Mesothelial cell of epicardium (in vitro differentiated cells): ENCODE data around the gene MED12L. TPM values are rescaled to one million over a fixed set of nuclear protein-coding genes. Genes with fewer than 3 reads are reported as not detected.
"Not testable (repeated sequence)": the region's sequence is repeated elsewhere in the genome, so short reads cannot be mapped to it uniquely, and the experiment has no call there.

Experiments used
- DNase-seq, 2 experiments: peaks; one replicate each; pipeline ENCODE4 v3.0.0; 2021; ENCODE audit warnings: low spot score in 2 of 2; ENCODE audit not compliant: unreplicated experiment in 2 of 2
- H3K27ac Mint-ChIP-seq: 2 replicates; pipeline ENCODE4 v1.8.0; 2021; ENCODE audit warnings: mixed read lengths
- H3K27me3 Mint-ChIP-seq: 2 replicates; pipeline ENCODE4 v1.8.0; 2021; ENCODE audit warnings: low read depth, mixed read lengths
- H3K36me3 Mint-ChIP-seq: 2 replicates; pipeline ENCODE4 v1.8.0; 2021; ENCODE audit warnings: mixed read lengths
- H3K4me1 Mint-ChIP-seq: 2 replicates; pipeline ENCODE4 v1.8.0; 2021; ENCODE audit warnings: mixed read lengths
- H3K4me3 Mint-ChIP-seq: 2 replicates; pipeline ENCODE4 v1.8.0; 2021; ENCODE audit warnings: mild to moderate bottlenecking, moderate library complexity, mixed read lengths
- H3K9me3 Mint-ChIP-seq: 2 replicates; pipeline ENCODE4 v1.8.0; 2021; ENCODE audit warnings: mixed read lengths
- CTCF ChIP-seq: fragments of 200-600 bp; sonication (generic); IDR thresholded peaks from one replicate; pipeline ENCODE4 v1.5.0; 2021; ENCODE audit warnings: antibody characterized with exemption; ENCODE audit not compliant: unreplicated experiment
- total RNA-seq: library from RNA; stranded (reverse); gene quantifications from 3 replicates; pipeline ENCODE4 v1.2.1, GENCODE V29; 2021

MED12L gene
- total RNA-seq, 1 donor from 2014 or later = 13.8 TPM

- H3K4me1 Mint-ChIP-seq = peaks cover 32% of the 10 kb centered on the region
- no peak overlapping the region for H3K27ac Mint-ChIP-seq
- H3K27me3 Mint-ChIP-seq = no peaks in the 10 kb centered on the region
- H3K4me3 Mint-ChIP-seq = no peak overlapping the region
- H3K36me3 Mint-ChIP-seq = peaks cover 12% of the 10 kb centered on the region
- peaks cover 12% of the 10 kb centered on the region for H3K9me3 Mint-ChIP-seq
- no peak for TF ChIP-seq CTCF
- DNase-seq = no peak
These were observed 141.4 kb downstream of the MED12L start for GRCh38 chr3:151226825-151227224.

GRCh38 chr3:151227266-151227806 is 141.9 kb downstream of the MED12L start:
- no peak overlapping the region for H3K27ac Mint-ChIP-seq
- H3K9me3 Mint-ChIP-seq = peaks cover 7% of the 10 kb centered on the region
- H3K27me3 Mint-ChIP-seq = no peaks in the 10 kb centered on the region
- no peak for DNase-seq
- no peak for TF ChIP-seq CTCF
- peaks cover 32% of the 10 kb centered on the region for H3K4me1 Mint-ChIP-seq
- peaks cover 7% of the 10 kb centered on the region for H3K36me3 Mint-ChIP-seq
- H3K4me3 Mint-ChIP-seq = no peak overlapping the region

GRCh38 chr3:151227807-151228665 is 142.6 kb downstream of the MED12L start:
- Mint-ChIP-seq H3K27me3 (no peaks in the 10 kb centered on the region), H3K36me3 (no peaks in the 10 kb centered on the region), H3K27ac (peak overlapping the region; percentile 54), H3K9me3 (no peaks in the 10 kb centered on the region), H3K4me1 (peaks cover 32% of the 10 kb centered on the region), H3K4me3 (no peak overlapping the region)
- DNase-seq = peak; percentile 27 to 79
- TF ChIP-seq CTCF = peak; percentile 82

- no peak for DNase-seq
- peak overlapping the region; percentile 54 for H3K27ac Mint-ChIP-seq
- no peak for TF ChIP-seq CTCF
- H3K4me1 Mint-ChIP-seq = peaks cover 32% of the 10 kb centered on the region
- H3K4me3 Mint-ChIP-seq = no peak overlapping the region
- H3K27me3 Mint-ChIP-seq = no peaks in the 10 kb centered on the region
- peaks cover under 1% of the 10 kb centered on the region for H3K36me3 Mint-ChIP-seq
- H3K9me3 Mint-ChIP-seq = no peaks in the 10 kb centered on the region
These were observed 143.2 kb downstream of the MED12L start for GRCh38 chr3:151228666-151229040.

GRCh38 chr3:151230646-151231045 is 145.2 kb downstream of the MED12L start:
- no peak for DNase-seq
- no peak for TF ChIP-seq CTCF
- Mint-ChIP-seq H3K4me3 (no peak overlapping the region), H3K36me3 (peaks cover 2% of the 10 kb centered on the region), H3K9me3 (no peaks in the 10 kb centered on the region), H3K27me3 (no peaks in the 10 kb centered on the region), H3K4me1 (peaks cover 32% of the 10 kb centered on the region), H3K27ac (no peak overlapping the region)

- not testable (repeated sequence) for H3K27ac Mint-ChIP-seq, H3K36me3 Mint-ChIP-seq, H3K4me3 Mint-ChIP-seq, H3K27me3 Mint-ChIP-seq, H3K9me3 Mint-ChIP-seq, DNase-seq
- peaks cover 18% of the 10 kb centered on the region for H3K4me1 Mint-ChIP-seq
These were observed 146.9 kb downstream of the MED12L start for GRCh38 chr3:151232403-151232802.
